Stimulated activated CD4-positive, alpha-beta T cell treated with anti-CD3 and anti-CD28 coated beads, TNF-alpha, amount 100 ng/mL, for 48 hours (primary cell): ENCODE measurements around the gene NGDN.

ENCODE experiments used
- DNase-seq, 3 donors: peaks; one replicate each; pipeline ENCODE4 v3.0.0-alpha.2; 2020; ENCODE audit warnings: low read depth in 3 of 3

Gene NGDN

DNA sequence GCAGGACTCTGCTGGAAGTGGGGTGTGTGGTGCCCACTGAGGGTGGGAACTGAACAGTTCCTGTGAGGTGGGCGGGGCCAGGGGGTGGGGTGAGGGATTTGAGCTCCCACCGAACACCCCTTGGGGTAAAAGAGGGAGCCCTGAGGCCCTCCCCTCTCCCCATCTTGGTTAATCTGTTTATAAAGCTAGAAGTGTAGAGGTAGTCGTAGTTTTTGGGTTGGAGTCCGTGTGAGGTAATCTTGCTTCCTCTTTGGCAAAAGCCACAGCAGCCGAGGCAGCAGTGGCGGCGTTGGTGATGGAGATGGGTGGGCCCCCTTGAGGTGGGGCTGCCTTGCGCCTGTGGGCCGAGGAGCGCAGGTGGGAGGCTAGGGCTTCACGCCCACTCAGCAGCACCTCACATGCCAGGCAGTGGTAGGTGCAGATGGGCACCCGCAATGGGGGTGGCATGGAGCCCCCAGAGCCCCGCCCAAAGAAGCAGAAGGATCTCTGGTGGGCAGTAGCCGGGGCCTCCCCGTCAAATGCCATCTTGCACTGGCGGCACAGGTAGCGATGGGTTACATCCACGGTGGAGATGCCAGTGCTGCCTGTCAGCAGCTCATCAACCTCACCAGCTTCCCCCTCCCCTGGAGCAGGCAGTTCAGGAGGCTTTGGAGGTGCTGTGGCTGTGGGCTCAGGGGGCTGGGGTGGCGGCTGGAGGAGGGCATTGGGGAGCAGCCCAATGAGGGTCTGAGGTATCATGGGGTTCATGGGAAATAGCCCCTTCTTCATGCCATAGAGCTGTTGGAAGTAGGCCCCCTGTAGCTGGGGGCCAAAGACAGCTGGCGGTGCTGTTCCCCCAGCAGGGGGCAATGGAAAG lies 52.5 kb downstream of the NGDN start:
- DNase-seq = no peak

DNA sequence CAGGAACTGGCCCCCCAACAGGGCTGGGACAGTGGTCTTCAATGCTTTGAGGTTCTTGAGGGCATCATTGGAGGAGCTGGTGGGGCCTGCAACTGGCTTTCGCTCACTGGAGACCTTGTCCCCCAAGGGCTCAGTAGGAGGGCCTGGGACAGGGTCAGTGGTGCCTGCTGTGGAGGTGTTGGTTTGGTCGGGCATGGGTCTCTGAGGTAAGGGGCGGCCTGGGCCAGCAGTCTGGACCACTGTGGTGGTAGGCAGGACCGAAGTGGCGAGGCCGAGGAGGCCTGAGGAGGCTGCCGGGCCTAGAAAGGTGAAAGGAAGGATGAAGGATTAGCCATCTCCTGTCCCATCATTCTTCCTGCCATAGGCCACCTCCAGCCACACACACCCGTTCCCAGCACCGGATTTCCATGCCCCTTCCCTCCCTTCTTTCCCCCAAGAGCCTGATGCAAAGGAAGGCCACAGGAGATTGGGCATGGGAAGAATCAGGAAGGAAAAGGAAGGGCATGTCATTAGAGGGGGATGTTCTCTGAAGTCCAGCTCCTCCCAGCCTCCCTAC lies 53.2 kb downstream of the NGDN start:
- no peak for DNase-seq

DNA sequence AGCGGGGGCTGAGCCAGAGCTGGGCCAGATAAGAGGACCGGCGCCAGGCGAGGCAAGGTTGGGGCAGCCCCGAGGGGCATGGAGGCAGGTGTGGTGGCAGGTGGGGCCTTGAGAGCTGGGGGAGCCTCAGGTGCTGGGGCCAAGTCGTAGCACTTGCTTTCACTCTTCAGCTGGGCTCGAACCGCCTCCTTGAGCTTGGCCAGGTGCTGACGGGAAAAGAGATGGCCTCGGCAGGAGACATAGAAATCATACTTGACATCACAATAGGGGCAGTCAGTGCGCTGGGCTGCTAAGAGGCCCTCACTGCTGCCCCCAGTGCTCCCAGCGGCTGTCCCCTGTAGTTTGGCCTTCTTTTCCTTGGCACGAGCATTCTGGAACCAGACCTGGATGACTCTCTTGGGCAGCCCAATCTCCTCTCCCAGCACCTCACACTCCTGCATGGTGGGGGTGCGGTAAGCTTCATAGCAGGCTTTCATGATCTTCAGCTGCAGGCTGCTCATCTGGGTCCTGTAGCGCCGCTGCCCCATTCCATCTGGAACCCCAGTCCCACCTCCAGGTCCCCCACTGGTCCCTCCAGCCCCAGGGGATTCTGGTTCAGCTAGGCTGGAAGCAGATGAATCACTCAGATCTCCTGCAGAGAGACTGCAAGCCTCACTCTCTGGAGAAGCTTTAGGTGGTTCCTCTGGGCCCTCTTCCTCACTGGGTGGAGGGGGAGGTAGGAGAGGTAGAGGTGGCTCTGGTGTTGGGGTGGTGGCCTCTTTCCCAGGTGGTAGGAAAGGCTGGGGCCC lies 53.9 kb downstream of the NGDN start:
- DNase-seq = no peak

DNA sequence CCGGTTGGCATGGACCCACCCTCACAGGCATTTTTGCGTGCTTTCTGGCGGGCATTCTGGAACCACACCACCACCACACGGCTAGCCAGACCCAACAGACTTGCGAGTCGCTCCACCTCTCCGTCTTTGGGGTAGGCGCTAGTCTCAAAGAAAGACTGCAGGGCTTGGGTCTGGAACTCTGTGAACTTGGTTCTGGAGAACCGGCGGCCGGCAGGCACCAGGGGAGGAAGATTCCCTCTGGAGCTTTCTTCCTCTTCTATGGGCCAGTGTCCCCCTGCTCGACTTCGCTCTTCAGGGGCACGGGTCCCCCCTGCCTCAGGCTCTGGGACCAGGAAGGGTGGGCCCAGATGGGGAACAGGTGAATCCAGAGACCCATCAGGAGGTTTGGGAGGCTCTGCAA lies 55.5 kb downstream of the NGDN start:
- DNase-seq = no peak

DNA sequence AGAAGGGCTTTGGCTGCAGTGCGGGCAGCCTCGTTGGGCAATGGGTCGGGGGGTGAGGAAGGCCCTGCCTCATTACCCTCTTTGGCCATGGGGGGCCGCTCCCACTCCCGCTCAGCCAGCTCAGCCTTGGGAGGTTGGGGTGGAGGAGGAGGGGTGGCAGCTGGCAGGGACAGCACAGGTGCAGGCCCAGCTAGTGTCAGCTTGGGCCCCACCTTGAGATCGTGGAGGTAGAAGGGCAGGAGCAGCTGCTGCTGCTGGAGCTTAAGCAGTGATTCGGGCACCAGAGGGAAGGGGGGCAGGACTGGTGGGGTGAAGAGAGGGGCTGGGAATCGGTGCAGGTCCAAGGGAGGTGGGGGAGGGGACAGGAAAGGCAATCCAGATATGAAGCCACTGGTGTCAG lies 56.1 kb downstream of the NGDN start:
- no peak for DNase-seq
